ENCODE results near the gene PDZRN4.

DNA sequence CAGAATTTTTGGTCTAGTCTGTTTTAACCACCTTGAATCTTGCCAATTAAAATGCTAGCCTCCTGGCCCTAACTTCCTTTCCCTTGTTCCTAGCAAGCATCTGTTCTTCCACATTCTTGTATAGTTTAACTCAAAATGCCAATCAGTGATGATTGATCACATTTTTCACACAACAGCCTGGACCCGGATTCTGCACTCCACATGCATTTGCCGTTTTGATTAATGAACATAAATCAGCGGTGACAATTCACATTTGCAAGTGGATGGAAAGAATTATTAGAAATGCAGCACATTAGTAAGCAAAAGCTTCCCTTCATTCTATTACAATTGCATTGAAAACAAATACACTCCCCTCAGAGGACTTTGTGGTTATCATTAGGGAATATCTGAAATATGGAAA lies 83.4 kb downstream of the PDZRN4 start:
- TF ChIP-seq, protein P1, sequence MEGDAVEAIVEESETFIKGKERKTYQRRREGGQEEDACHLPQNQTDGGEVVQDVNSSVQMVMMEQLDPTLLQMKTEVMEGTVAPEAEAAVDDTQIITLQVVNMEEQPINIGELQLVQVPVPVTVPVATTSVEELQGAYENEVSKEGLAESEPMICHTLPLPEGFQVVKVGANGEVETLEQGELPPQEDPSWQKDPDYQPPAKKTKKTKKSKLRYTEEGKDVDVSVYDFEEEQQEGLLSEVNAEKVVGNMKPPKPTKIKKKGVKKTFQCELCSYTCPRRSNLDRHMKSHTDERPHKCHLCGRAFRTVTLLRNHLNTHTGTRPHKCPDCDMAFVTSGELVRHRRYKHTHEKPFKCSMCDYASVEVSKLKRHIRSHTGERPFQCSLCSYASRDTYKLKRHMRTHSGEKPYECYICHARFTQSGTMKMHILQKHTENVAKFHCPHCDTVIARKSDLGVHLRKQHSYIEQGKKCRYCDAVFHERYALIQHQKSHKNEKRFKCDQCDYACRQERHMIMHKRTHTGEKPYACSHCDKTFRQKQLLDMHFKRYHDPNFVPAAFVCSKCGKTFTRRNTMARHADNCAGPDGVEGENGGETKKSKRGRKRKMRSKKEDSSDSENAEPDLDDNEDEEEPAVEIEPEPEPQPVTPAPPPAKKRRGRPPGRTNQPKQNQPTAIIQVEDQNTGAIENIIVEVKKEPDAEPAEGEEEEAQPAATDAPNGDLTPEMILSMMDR (conservative IDR thresholded peaks at IDR 0.05 in 1 of 2, IDR thresholded peaks at IDR 0.05 in 1 of 2; ENCODE audit: extremely low read depth in 1 of 2, insufficient read depth in 1 of 2, low read depth in 1 of 2, low read length in 2 of 2) = no peak
- no peak for TF ChIP-seq EZH2 (IDR thresholded peaks at IDR 0.05; ENCODE audit: borderline replicate concordance, low read length)
